Large intestine (tissue), 3 donors: ENCODE measurements around the gene WDR5. TPM values are rescaled to one million over a fixed set of nuclear protein-coding genes. Genes with fewer than 3 reads are reported as not detected.

Source experiments
- DNase-seq, 2 donors: peaks; one replicate each; pipeline versions ENCODE4 v3.0.0 to v3.0.0-alpha.2; 2013
- H3K27ac ChIP-seq: one replicate; pipeline ENCODE4 v1.5.1; 2013; ENCODE audit warnings: low read length
- H3K27me3 ChIP-seq: 2 replicates; pipeline ENCODE4 v1.6.1; 2013; ENCODE audit warnings: low read length; ENCODE audit not compliant: control insufficient read depth, insufficient read depth
- H3K36me3 ChIP-seq: 2 replicates; pipeline ENCODE4 v1.6.1; 2013; ENCODE audit warnings: low read length; ENCODE audit not compliant: control insufficient read depth, insufficient read depth
- H3K4me1 ChIP-seq: one replicate; pipeline ENCODE4 v1.6.1; 2013; ENCODE audit warnings: low read length; ENCODE audit not compliant: control insufficient read depth, insufficient read depth
- H3K4me3 ChIP-seq: one replicate; pipeline ENCODE4 v1.5.1; 2013; ENCODE audit warnings: low read length
- H3K9me3 ChIP-seq: one replicate; pipeline ENCODE4 v1.6.1; 2013; ENCODE audit warnings: mild to moderate bottlenecking, low read depth, low read length, moderate library complexity; ENCODE audit not compliant: control insufficient read depth
- WGBS: methylation state at CpG from one replicate; pipeline ENCODE4 v1.1.5; 2013; ENCODE audit warnings: low lambda C conversion rate; ENCODE audit not compliant: insufficient coverage; 5-methylcytosine and 5-hydroxymethylcytosine counted together
- polyA plus RNA-seq: library from polyadenylated mRNA; unstranded; fragments of 120-200 nt; gene quantifications from one replicate; pipeline ENCODE4 v1.2.1, GENCODE V29; 2013

The WDR5 gene
- polyA plus RNA-seq, 1 donor, result 30.4 TPM

DNA sequence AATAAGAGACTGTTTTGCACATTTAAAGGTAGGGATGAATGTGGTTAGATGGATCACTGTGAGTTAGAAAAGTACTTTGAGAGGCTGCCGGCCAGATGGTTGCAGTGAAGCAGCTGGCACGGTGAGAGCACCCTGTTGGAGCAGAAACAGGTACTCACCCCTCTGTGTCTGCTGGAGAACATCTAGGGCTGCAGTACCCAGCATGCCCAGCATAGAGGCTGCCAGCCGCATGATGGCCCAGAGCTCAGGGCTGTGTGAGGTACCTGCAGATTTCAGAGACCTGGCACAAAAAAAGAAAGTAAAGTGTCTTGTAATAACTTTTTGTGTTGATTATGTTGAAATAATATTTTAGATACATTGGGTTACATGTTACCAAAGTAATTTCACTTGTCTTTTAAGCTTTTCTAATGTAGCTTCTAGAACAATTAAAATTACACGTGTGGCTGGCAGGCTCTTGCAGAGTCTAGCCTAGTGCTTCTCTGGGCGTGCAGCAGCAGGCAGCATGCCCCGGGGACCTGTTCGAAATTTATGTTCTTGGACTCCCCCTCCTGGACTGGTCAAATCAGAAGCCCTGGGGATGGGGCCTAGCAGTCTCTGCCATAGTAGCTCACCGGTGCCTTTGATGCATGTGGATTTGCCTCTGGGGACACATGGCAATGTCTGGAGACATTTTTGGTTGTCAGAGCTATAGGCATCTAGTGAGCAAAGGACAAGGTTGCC is 11.1 kb downstream of the WDR5 start:
- Histone ChIP-seq H3K27me3 (no peaks in the 10 kb centered on the region), H3K36me3 (peaks cover 79% of the 10 kb centered on the region)
- WGBS, result no CpG with 5 or more reads among the region's 8 CpGs

DNA sequence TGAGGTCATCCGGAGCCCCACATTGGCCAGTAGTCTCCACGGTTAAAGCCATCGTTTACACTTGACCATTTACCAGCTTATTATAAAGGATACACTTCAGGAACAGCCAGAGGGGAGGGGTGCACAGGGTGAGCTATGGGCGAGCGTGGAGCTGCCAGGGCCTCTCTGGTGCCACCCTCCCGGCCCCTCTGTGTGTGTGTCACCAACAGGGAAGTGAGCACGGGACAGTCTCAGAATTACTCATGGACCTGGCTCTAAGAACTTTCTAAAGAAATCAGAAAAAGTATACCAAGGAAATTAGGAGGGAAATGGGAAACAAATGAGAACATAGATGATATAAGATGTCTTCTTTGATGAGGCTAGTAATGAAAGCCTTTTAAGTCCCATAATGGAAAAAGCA is 13.5 kb downstream of the WDR5 start:
- no peaks in the 10 kb centered on the region for H3K4me1 ChIP-seq
- H3K4me3 ChIP-seq, result no peak overlapping the region
- no peak overlapping the region for H3K27ac ChIP-seq
- 75% methylated on average over 2 of the region's 7 CpGs for WGBS
- H3K36me3 ChIP-seq, result peaks cover 83% of the 10 kb centered on the region
- H3K9me3 ChIP-seq, result no peaks in the 10 kb centered on the region
- H3K27me3 ChIP-seq, result no peaks in the 10 kb centered on the region
- no peak for DNase-seq

More for the DNA sequence above, 11.1 kb downstream of the WDR5 start:
- H3K4me1 ChIP-seq, result no peaks in the 10 kb centered on the region
- no peaks in the 10 kb centered on the region for H3K9me3 ChIP-seq
- no peak overlapping the region for H3K4me3 ChIP-seq
- no peak overlapping the region for H3K27ac ChIP-seq
- no peak for DNase-seq

DNA sequence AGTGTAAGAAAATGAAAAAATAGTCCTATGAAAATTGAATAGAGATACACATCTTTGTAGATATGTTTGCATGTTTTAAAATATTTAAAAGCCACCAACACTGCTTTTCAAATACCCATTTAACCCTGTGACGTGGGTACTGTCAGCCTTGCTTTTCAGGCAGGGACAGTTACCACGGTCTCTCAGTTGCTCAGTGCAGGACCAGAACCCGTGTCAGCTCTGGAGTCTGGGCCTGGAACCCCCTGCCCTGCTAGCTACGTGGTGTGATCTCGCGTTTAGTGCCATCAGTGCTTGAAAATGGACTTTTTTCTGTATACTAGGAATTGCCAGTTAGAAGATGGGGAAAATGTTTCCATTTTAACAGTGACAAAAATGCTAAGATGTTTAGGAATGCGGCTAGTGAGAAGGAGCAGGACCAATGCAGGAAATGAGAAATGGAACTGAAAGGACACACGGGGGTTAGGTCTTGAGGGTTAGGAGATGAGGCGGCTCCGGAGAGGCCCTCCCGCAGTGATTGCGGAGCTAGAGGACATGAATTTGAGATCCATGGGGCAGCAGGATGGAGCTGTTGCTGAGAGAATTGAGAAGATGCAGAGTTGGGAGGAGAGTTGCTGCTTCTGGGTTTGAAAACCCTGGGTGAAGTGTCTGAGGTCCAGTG is 14.8 kb downstream of the WDR5 start:
- Histone ChIP-seq H3K27ac (no peak overlapping the region), H3K36me3 (peaks cover 84% of the 10 kb centered on the region), H3K4me3 (no peak overlapping the region), H3K4me1 (no peaks in the 10 kb centered on the region), H3K27me3 (no peaks in the 10 kb centered on the region), H3K9me3 (no peaks in the 10 kb centered on the region)
- 98% methylated on average over 5 of the region's 12 CpGs for whole genome bisulfite sequencing
- DNase-seq, result no peak

DNA sequence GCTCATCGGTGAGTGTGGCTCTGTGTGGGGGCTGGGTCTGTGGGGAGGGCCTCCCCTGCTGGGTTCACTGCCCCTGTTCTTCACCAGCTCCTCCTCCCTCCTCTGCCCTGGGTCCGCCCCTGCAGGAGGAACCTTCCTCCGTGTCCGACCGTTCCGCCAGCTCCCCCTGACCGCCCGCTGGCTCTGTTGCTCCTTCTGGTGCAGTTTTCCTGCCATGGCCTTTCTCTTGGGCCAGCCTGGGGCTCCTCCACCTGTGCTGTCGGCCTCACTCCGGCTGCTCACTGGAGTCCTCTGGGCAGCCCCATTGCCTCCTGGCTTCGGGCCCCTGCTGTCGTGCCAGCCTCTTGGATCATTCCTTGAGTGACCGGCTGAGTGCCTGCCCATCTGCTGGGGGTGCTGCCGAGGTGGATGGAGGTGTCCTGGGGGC is 16.2 kb downstream of the WDR5 start:
- DNase-seq, result no peak
- Histone ChIP-seq H3K27ac (no peak overlapping the region), H3K9me3 (no peaks in the 10 kb centered on the region), H3K36me3 (peaks cover 91% of the 10 kb centered on the region), H3K4me3 (no peak overlapping the region), H3K4me1 (no peaks in the 10 kb centered on the region), H3K27me3 (no peaks in the 10 kb centered on the region)
- WGBS, result no CpG with 5 or more reads among the region's 14 CpGs

DNA sequence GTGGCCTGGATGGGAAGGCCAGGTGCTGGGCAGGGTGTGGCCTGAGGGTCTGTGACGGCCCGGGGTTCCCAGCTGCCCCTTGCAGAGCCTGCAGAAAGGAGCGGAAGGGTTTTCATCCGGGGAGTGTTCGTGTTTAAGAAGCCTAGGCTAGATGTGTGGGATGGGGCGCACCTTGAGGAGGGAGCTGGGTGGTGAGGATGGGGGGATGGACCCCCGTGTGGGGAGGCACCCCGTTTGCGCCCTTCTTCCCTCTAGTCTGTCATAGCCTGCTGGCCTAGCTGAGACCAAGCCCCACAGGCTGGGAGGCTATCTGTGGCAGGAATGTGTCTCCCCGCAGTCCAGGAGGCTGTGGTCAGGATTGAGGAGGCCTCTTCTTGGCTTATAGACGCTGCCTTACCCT is 16.6 kb downstream of the WDR5 start:
- peaks cover 91% of the 10 kb centered on the region for H3K36me3 ChIP-seq
- WGBS, result no CpG with 5 or more reads among the region's 11 CpGs
- no peaks in the 10 kb centered on the region for H3K27me3 ChIP-seq
- H3K4me3 ChIP-seq, result no peak overlapping the region
- no peaks in the 10 kb centered on the region for H3K9me3 ChIP-seq
- no peaks in the 10 kb centered on the region for H3K4me1 ChIP-seq
- no peak for DNase-seq
- no peak overlapping the region for H3K27ac ChIP-seq

DNA sequence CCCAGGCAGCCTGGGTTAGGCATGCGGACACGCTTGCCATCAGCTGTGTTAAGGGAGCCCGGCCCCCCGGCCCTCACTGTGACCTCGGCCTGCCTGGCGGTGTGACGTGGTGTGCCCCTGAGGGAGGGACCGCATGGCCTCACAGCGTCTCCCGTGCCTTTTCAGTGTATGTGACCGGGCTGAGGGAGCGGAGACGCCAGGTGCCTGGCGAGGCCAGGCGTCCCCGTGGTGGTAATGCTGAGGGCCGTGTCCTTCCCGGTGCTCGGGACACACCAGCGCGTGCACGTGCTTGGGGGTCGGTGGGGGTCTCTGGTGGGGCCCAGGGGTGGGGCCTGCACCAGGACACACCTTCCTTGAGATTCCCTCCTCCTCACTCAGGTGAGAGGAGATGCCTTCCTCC is 17.6 kb downstream of the WDR5 start:
- no CpG with 5 or more reads among the region's 23 CpGs for WGBS
- no peak overlapping the region for H3K27ac ChIP-seq
- peaks cover 93% of the 10 kb centered on the region for H3K36me3 ChIP-seq
- no peak overlapping the region for H3K4me3 ChIP-seq
- H3K27me3 ChIP-seq, result no peaks in the 10 kb centered on the region
- DNase-seq, result no peak
- no peaks in the 10 kb centered on the region for H3K4me1 ChIP-seq
- no peaks in the 10 kb centered on the region for H3K9me3 ChIP-seq

DNA sequence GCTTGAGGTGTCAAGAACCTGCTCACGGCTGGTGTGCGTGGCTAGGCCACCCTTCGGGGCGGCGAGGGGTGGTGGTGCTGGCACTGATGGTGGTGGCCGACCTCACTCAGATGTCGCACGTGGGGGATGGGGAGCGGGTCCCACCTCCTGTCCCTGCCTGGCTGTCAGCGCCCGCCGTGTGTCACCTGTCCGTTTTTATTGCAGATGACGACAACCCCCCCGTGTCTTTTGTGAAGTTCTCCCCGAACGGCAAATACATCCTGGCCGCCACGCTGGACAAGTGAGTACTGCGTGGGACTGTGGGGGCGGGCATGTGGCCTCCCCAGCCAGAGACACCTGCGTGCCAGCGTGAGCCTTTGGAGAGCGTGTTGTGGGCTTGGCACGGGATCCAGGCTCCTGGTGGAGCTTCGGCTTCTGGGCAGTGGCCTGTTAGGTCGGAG is 18.4 kb downstream of the WDR5 start:
- WGBS, result no CpG with 5 or more reads among the region's 27 CpGs
- no peaks in the 10 kb centered on the region for H3K9me3 ChIP-seq
- no peak for DNase-seq
- peaks cover 93% of the 10 kb centered on the region for H3K36me3 ChIP-seq
- no peaks in the 10 kb centered on the region for H3K4me1 ChIP-seq
- no peak overlapping the region for H3K4me3 ChIP-seq
- no peaks in the 10 kb centered on the region for H3K27me3 ChIP-seq
- no peak overlapping the region for H3K27ac ChIP-seq

DNA sequence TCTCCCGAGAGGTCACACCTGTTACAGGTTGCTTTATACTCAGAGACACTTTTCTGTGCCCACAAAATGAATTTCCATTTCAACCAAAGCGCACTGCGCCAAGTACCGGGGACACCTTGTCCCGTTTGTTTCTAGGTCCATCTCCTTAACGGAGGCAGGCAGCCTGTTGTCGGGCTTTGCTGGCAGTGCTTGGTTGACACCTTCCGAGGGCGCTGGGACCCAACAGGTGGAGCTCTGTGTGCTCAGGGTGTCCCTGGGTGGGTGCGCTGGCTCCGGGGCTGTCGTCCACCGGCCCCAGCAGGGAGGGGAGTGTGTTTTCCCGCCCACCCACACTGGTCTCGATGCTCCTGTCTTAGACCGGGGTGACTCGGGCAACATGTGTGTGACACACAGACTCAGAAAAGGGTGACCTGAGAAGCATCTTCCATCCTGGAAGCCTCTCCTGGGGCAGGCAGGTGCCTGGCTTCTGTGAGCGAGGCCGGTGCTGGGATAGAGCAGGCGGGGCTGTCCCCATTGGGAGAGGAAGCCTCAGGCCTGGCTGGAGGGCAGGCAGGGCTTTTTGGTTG is 20.0 kb downstream of the WDR5 start:
- Histone ChIP-seq H3K4me3 (no peak overlapping the region), H3K36me3 (peaks cover 86% of the 10 kb centered on the region), H3K27ac (no peak overlapping the region), H3K4me1 (no peaks in the 10 kb centered on the region), H3K27me3 (no peaks in the 10 kb centered on the region), H3K9me3 (no peaks in the 10 kb centered on the region)
- WGBS, result no CpG with 5 or more reads among the region's 20 CpGs
- no peak for DNase-seq

DNA sequence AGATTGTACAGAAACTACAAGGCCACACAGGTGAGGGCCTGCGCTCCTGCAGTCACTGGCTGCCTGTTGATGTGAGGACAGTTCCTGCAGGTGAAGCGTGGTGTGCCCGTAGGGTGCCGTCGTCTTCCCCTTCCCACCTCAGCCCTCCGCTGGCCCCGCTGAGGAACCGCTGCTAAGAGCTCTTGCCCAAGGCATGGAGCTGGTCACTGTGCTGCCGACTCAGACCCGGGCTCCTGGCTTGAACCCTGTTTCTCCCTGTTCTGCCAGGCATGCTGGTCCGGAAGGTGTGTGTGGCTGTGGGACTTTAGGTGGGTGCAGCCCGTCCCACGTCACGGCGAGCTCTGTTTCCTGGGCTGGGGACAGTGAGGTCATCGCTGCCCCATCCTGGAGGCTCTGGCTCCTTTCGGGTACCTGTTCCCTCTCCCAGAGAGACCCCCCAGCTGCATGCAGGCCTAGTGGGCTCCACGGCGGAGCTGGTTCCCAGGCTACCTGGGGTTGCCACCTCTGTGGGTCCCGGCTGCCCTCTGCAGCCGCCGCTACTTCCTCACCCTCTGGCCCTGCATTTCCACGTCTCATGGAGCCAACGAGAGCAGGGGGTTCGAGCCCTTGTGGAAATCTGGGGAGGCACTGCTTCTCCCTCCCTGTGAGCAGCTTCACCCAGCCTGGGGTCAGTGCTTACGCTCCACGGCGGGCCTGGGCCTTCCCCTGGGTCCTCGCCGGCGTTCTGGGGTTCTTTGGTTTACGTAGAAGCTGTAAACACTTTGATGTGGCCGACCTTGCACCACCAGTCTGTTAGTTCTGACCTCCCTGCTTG is 20.9 kb downstream of the WDR5 start:
- Histone ChIP-seq H3K36me3 (peaks cover 81% of the 10 kb centered on the region), H3K9me3 (no peaks in the 10 kb centered on the region), H3K4me3 (no peak overlapping the region), H3K27me3 (no peaks in the 10 kb centered on the region), H3K27ac (no peak overlapping the region), H3K4me1 (no peaks in the 10 kb centered on the region)
- WGBS, result no CpG with 5 or more reads among the region's 33 CpGs
- DNase-seq, result no peak

DNA sequence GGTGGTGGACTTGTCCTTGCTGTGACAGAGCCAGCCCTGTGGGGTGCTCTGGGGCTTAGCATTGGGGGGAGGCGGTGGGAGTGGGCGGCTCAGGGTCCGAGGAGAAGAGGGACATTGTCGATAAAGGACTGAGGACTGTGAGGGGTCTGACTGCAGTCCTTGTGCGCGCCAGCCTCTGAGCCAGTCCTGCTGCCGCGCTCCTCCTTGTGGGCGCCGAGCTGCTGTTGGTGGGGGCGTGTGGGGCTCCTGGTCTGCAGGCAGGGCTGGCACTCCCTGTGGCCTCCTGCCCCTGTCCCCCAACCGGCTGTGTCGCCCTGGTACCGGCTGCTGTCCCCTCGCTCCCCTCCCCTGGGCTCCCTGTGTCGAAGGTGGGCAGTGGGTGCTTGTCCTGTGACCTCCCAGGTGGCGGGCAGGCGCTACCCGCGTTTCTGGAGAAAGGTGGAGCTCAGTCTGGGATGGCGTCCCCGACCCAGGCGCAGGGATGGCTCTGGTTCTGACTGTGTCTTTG is 21.6 kb downstream of the WDR5 start:
- Histone ChIP-seq H3K36me3 (peaks cover 74% of the 10 kb centered on the region), H3K4me3 (no peak overlapping the region), H3K27me3 (no peaks in the 10 kb centered on the region), H3K4me1 (peaks cover 5% of the 10 kb centered on the region), H3K27ac (no peak overlapping the region), H3K9me3 (no peaks in the 10 kb centered on the region)
- no CpG with 5 or more reads among the region's 23 CpGs for WGBS
- DNase-seq, result no peak
